ENCODE results near the gene PGGT1B.
"Not testable (repeated sequence)": the region's sequence is repeated elsewhere in the genome, so short reads cannot be mapped to it uniquely, and the experiment has no call there.

Gene PGGT1B

GRCh38 chr5:115257981-115258380 lies 4.7 kb downstream of the PGGT1B start:
- H3K79me2 ChIP-seq: peaks cover 33% of the 10 kb centered on the region
- no peak overlapping the region for H3K4me3 ChIP-seq (ENCODE audit: low read depth, low read length)
- TF ChIP-seq CTCF (IDR thresholded peaks at IDR 0.05): no peak
- H3K27ac ChIP-seq: no peak overlapping the region
- H3K36me3 ChIP-seq (ENCODE audit: control insufficient read depth, insufficient read depth, low read length): no peaks in the 10 kb centered on the region
- no peaks in the 10 kb centered on the region for H3K9me3 ChIP-seq (ENCODE audit: control insufficient read depth, low read length)
- H2AFZ ChIP-seq: no peak overlapping the region
- no peak overlapping the region for H3K9ac ChIP-seq
- peaks cover 2% of the 10 kb centered on the region for H3K4me1 ChIP-seq
- no peaks in the 10 kb centered on the region for H3K27me3 ChIP-seq (ENCODE audit: control insufficient read depth, insufficient read depth, low read length)
- no peak overlapping the region for H3K4me2 ChIP-seq (ENCODE audit: low read length)

GRCh38 chr5:115249379-115249778 lies 13.3 kb downstream of the PGGT1B start:
- H3K27ac ChIP-seq: not testable (repeated sequence)

GRCh38 chr5:115246361-115246991 lies 16.2 kb downstream of the PGGT1B start:
- Histone ChIP-seq H3K4me2 (ENCODE audit: low read length) (no peak overlapping the region), H3K79me2 (peaks cover 6% of the 10 kb centered on the region), H3K36me3 (ENCODE audit: control insufficient read depth, insufficient read depth, low read length) (no peaks in the 10 kb centered on the region), H3K4me1 (no peaks in the 10 kb centered on the region), H2AFZ (no peak overlapping the region), H3K4me3 (ENCODE audit: low read depth, low read length) (no peak overlapping the region), H3K27me3 (ENCODE audit: control insufficient read depth, insufficient read depth, low read length) (no peaks in the 10 kb centered on the region), H3K27ac (no peak overlapping the region), H3K9me3 (ENCODE audit: control insufficient read depth, low read length) (no peaks in the 10 kb centered on the region), H3K9ac (no peak overlapping the region)
- TF ChIP-seq CTCF (IDR thresholded peaks at IDR 0.05): peak; percentile 66

More at GRCh38 chr5:115249379-115249778, 13.3 kb downstream of the PGGT1B start:
- H3K4me3 ChIP-seq (ENCODE audit: low read depth, low read length); H3K36me3 ChIP-seq (ENCODE audit: control insufficient read depth, insufficient read depth, low read length); H3K27me3 ChIP-seq (ENCODE audit: control insufficient read depth, insufficient read depth, low read length); H3K79me2 ChIP-seq; H3K4me1 ChIP-seq; H3K9ac ChIP-seq; H3K4me2 ChIP-seq (ENCODE audit: low read length); H3K9me3 ChIP-seq (ENCODE audit: control insufficient read depth, low read length); H2AFZ ChIP-seq: not testable (repeated sequence)

- H3K79me2 ChIP-seq: peaks cover 6% of the 10 kb centered on the region
Observed at GRCh38 chr5:115243412-115243811, 19.3 kb downstream of the PGGT1B start.

More at GRCh38 chr5:115243412-115243811, 19.3 kb downstream of the PGGT1B start:
- TF ChIP-seq CTCF (IDR thresholded peaks at IDR 0.05): no peak
- H3K36me3 ChIP-seq (ENCODE audit: control insufficient read depth, insufficient read depth, low read length): no peaks in the 10 kb centered on the region
- no peak overlapping the region for H3K4me3 ChIP-seq (ENCODE audit: low read depth, low read length)
- no peaks in the 10 kb centered on the region for H3K9me3 ChIP-seq (ENCODE audit: control insufficient read depth, low read length)
- H2AFZ ChIP-seq: no peak overlapping the region
- no peaks in the 10 kb centered on the region for H3K27me3 ChIP-seq (ENCODE audit: control insufficient read depth, insufficient read depth, low read length)
- H3K9ac ChIP-seq: no peak overlapping the region
- no peaks in the 10 kb centered on the region for H3K4me1 ChIP-seq
- no peak overlapping the region for H3K4me2 ChIP-seq (ENCODE audit: low read length)
- H3K27ac ChIP-seq: no peak overlapping the region

All from parathyroid adenoma (tissue), 2 donors.